HL-60 (cell line): ENCODE data around the gene STRA8.

Source experiments
- GABPA ChIP-seq: IDR thresholded peaks from 2 replicates; pipeline ENCODE4 v1.6.1; 2012; ENCODE audit warnings: low read depth
- POLR2AphosphoS5 ChIP-seq: IDR thresholded peaks from 2 replicates; pipeline ENCODE4 v1.6.1; 2012; ENCODE audit warnings: low read depth
- TF ChIP-seq, protein P1 (sequence below): IDR thresholded peaks from one replicate; pipeline ENCODE4 v1.5.1; 2011; ENCODE audit warnings: low read length, control low read depth, inconsistent platforms; ENCODE audit not compliant: insufficient read depth
- TF ChIP-seq, protein P2 (sequence below): IDR thresholded peaks from 2 replicates; pipeline ENCODE4 v1.6.1; 2012; ENCODE audit warnings: low read depth; ENCODE audit not compliant: insufficient replicate concordance

DNA sequence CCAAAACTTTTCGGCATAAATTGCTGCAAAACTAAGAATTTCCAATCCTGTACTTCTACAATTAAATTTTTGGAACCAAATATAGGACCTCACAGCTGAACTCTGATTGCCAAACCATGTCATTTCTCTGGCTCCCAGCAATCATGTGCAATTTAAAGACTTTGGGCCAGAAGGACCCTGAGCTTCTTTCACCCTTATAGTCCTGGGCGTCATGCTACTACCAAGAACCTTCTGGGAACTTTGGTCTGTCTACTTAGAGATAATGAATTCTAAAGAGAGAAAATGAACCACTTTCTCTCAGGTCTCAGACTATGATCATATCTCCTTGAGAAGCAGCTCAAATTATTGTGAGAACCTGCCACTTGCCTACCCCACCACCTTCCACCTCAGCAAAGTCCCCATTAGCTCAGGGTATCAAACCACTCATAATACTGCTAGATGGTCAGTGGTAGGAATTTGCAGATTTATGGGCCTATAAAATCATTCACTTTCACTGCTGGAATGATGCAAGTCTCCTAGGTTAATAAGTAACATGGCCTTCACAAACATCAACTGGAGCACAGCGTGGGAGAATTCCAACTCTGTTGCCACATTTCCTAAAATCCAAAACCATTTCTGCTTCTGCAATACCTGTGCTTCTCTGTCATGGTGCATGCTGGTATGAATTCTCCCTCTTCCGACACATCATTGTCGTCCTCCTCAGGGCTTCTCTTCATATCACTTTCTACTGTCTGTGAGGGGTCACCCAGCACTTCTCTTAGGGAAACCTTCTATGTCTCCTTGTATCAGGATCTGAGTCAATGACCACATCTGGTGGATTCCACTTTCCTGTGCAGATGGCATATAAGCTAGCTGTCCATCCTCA, 15.8 kb upstream of the STRA8 start:
- TF ChIP-seq, protein P1, sequence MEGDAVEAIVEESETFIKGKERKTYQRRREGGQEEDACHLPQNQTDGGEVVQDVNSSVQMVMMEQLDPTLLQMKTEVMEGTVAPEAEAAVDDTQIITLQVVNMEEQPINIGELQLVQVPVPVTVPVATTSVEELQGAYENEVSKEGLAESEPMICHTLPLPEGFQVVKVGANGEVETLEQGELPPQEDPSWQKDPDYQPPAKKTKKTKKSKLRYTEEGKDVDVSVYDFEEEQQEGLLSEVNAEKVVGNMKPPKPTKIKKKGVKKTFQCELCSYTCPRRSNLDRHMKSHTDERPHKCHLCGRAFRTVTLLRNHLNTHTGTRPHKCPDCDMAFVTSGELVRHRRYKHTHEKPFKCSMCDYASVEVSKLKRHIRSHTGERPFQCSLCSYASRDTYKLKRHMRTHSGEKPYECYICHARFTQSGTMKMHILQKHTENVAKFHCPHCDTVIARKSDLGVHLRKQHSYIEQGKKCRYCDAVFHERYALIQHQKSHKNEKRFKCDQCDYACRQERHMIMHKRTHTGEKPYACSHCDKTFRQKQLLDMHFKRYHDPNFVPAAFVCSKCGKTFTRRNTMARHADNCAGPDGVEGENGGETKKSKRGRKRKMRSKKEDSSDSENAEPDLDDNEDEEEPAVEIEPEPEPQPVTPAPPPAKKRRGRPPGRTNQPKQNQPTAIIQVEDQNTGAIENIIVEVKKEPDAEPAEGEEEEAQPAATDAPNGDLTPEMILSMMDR: no peak
- TF ChIP-seq POLR2AphosphoS5 (no peak), GABPA (no peak)
- TF ChIP-seq, protein P2, sequence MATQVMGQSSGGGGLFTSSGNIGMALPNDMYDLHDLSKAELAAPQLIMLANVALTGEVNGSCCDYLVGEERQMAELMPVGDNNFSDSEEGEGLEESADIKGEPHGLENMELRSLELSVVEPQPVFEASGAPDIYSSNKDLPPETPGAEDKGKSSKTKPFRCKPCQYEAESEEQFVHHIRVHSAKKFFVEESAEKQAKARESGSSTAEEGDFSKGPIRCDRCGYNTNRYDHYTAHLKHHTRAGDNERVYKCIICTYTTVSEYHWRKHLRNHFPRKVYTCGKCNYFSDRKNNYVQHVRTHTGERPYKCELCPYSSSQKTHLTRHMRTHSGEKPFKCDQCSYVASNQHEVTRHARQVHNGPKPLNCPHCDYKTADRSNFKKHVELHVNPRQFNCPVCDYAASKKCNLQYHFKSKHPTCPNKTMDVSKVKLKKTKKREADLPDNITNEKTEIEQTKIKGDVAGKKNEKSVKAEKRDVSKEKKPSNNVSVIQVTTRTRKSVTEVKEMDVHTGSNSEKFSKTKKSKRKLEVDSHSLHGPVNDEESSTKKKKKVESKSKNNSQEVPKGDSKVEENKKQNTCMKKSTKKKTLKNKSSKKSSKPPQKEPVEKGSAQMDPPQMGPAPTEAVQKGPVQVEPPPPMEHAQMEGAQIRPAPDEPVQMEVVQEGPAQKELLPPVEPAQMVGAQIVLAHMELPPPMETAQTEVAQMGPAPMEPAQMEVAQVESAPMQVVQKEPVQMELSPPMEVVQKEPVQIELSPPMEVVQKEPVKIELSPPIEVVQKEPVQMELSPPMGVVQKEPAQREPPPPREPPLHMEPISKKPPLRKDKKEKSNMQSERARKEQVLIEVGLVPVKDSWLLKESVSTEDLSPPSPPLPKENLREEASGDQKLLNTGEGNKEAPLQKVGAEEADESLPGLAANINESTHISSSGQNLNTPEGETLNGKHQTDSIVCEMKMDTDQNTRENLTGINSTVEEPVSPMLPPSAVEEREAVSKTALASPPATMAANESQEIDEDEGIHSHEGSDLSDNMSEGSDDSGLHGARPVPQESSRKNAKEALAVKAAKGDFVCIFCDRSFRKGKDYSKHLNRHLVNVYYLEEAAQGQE: no peak
